ENCODE results near the gene AUTS2. TPM values are rescaled to one million over a fixed set of nuclear protein-coding genes. Genes with fewer than 3 reads are reported as not detected.
A peak's percentile ranks its signal among the peaks of the same experiment; 100 is the strongest.

AUTS2 gene
- total RNA-seq, 6 experiments from 2014 or later, result 10.4 to 32.0 (median 19.3) TPM

DNA sequence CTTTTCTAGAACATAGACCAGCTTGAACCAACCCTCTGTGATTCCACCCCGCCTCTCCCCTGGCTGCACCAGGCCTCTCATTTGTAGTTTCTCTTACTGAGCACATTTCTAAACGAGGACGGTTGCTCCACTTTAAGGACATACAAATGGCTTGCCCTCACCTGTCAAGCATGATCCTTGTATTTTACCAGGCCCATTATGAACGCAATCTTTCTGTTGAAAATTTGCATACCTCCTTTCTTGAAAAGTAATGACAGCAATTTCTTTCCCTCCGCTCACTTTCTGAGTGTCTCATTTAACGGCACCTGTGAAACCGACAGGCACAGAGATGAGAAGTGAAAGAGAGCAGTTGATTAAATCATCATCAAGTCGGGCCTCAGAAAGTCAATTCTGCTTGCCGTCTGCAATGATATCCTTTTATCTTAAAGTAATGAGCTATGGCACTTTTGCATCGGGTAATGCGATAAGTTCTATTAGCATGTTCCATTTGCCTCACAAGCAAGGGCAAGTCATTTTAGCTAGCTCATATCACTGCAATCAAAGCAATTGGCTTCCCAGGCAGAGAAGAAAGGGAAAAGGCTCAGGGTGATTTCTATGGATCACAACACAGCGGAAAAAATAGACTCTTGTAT, 828.1 kb downstream of the AUTS2 start:
- WGBS (ENCODE audit: insufficient coverage, low coverage, low lambda C conversion rate, missing lambda C conversion rate), result 92% methylated on average over 12 of the region's 12 CpGs
- intact Hi-C loops (cut with DNase I), result no loop called here
- TF ChIP-seq, protein P1, sequence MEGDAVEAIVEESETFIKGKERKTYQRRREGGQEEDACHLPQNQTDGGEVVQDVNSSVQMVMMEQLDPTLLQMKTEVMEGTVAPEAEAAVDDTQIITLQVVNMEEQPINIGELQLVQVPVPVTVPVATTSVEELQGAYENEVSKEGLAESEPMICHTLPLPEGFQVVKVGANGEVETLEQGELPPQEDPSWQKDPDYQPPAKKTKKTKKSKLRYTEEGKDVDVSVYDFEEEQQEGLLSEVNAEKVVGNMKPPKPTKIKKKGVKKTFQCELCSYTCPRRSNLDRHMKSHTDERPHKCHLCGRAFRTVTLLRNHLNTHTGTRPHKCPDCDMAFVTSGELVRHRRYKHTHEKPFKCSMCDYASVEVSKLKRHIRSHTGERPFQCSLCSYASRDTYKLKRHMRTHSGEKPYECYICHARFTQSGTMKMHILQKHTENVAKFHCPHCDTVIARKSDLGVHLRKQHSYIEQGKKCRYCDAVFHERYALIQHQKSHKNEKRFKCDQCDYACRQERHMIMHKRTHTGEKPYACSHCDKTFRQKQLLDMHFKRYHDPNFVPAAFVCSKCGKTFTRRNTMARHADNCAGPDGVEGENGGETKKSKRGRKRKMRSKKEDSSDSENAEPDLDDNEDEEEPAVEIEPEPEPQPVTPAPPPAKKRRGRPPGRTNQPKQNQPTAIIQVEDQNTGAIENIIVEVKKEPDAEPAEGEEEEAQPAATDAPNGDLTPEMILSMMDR (IDR thresholded peaks at IDR 0.05), result no peak
- TF ChIP-seq POLR2A (IDR thresholded peaks at IDR 0.05), result no peak

DNA sequence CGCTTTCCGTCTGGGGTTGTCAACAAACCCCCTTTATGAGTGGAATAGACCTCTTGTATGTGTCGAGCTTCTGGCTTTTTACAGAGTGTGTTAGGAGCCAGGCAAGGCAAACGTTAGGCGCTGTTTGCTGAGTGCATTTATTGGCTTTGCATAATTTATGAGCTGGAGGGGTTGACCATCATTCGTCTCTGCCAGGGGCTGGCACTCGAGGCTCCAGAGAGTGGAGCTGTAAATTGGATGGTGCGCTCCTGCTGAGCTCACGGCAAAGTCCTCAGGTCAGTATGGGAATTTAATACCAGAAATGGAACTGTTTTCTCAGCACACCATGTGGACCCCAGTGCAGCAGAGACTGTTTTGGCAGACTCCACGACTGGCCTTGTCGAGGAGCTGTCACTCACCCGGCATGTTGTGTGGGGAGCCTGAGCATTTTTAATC, 834.3 kb downstream of the AUTS2 start:
- Histone ChIP-seq H3K4me3 (no peak overlapping the region), H3K4me1 (peaks cover 0 to 10% (median 0%) of the 10 kb centered on the region in 4 donors), H3K27me3 (no peaks in the 10 kb centered on the region), H3K9me3 (no peaks in the 10 kb centered on the region), H3K36me3 (no peaks in the 10 kb centered on the region), H3K27ac (no peak overlapping the region)
- TF ChIP-seq POLR2A (IDR thresholded peaks at IDR 0.05), result no peak
- TF ChIP-seq, protein P1 (IDR thresholded peaks at IDR 0.05), result no peak
- intact Hi-C loops (cut with DNase I), result no loop called here
- 89% methylated on average over 3 of the region's 12 CpGs for WGBS (ENCODE audit: insufficient coverage, low coverage, low lambda C conversion rate, missing lambda C conversion rate)
- ATAC-seq (no peak), DNase-seq (no peak)

More for the DNA sequence above, 828.1 kb downstream of the AUTS2 start:
- H3K27me3 ChIP-seq, result no peaks in the 10 kb centered on the region
- no peaks in the 10 kb centered on the region for H3K36me3 ChIP-seq
- no peaks in the 10 kb centered on the region for H3K4me1 ChIP-seq
- H3K4me3 ChIP-seq, result no peak overlapping the region
- H3K9me3 ChIP-seq, result no peaks in the 10 kb centered on the region
- H3K27ac ChIP-seq, result no peak overlapping the region
- DNase-seq (no peak), ATAC-seq (no peak)

DNA sequence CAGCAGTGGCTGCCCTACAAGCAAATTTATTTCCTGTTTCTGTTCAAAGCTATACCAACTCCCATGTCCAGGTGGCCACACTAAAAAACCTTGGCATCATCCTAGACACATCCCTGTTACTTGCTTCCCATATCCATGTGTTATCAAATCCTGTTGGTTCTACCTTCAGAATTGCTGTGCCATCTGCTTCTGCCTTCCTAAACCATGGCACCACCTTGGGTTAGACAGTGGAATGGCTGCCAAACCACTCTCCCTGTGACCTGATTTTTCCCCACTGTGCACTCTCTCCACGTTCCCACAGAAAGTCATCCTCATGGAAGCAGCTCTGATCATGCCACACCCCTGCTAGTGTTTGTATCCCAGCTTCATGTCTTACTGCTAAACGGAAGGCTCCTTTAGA, 836.1 kb downstream of the AUTS2 start:
- Histone ChIP-seq H3K27ac (no peak overlapping the region), H3K36me3 (no peaks in the 10 kb centered on the region), H3K27me3 (no peaks in the 10 kb centered on the region), H3K4me1 (peaks cover 0 to 10% (median 0%) of the 10 kb centered on the region in 4 donors), H3K9me3 (no peaks in the 10 kb centered on the region), H3K4me3 (no peak overlapping the region)
- intact Hi-C loops (cut with DNase I), result no loop called here
- no peak for TF ChIP-seq POLR2A (IDR thresholded peaks at IDR 0.05)
- TF ChIP-seq, protein P1 (IDR thresholded peaks at IDR 0.05), result peak in 3 of 4 donors; percentile 13 to 18 (median 14)
- WGBS (ENCODE audit: insufficient coverage, low coverage, low lambda C conversion rate, missing lambda C conversion rate), result 37% methylated on average over 2 of the region's 2 CpGs
- no peak for DNase-seq
- ATAC-seq, result peak; percentile 49 to 77 (median 64)

DNA sequence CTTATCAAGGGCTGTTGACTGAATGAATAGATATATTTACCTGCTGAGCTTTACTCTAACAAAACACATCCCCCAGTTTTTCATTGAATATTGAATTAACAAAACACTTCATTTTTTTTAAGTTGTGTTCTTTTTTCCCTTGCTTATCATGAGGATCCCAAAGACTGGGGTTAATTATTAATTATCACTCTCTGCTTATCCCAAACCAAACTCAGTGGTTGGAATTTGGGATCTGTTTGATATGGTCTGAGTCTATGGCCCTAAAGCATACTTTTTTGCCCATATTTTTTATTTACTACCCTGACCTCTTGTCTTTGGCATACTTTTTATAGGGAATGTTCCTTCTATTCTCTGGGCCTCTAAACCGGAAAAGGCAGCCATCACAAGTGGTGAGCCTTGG, 836.5 kb downstream of the AUTS2 start:
- H3K36me3 ChIP-seq, result no peaks in the 10 kb centered on the region
- H3K4me3 ChIP-seq, result no peak overlapping the region
- H3K9me3 ChIP-seq, result no peaks in the 10 kb centered on the region
- intact Hi-C loops (cut with DNase I), result no loop called here
- no peak for DNase-seq
- peak; percentile 62 to 75 (median 70) for ATAC-seq
- no peaks in the 10 kb centered on the region for H3K27me3 ChIP-seq
- peaks cover 0 to 10% (median 0%) of the 10 kb centered on the region in 4 donors for H3K4me1 ChIP-seq
- WGBS (ENCODE audit: insufficient coverage, low coverage, low lambda C conversion rate, missing lambda C conversion rate), result 89% methylated on average over 1 of the region's 1 CpG
- TF ChIP-seq POLR2A (IDR thresholded peaks at IDR 0.05), result no peak
- TF ChIP-seq, protein P1 (IDR thresholded peaks at IDR 0.05), result no peak
- no peak overlapping the region for H3K27ac ChIP-seq
